Measurements from ENCODE around the gene AOX1.

- TF ChIP-seq, protein P1, sequence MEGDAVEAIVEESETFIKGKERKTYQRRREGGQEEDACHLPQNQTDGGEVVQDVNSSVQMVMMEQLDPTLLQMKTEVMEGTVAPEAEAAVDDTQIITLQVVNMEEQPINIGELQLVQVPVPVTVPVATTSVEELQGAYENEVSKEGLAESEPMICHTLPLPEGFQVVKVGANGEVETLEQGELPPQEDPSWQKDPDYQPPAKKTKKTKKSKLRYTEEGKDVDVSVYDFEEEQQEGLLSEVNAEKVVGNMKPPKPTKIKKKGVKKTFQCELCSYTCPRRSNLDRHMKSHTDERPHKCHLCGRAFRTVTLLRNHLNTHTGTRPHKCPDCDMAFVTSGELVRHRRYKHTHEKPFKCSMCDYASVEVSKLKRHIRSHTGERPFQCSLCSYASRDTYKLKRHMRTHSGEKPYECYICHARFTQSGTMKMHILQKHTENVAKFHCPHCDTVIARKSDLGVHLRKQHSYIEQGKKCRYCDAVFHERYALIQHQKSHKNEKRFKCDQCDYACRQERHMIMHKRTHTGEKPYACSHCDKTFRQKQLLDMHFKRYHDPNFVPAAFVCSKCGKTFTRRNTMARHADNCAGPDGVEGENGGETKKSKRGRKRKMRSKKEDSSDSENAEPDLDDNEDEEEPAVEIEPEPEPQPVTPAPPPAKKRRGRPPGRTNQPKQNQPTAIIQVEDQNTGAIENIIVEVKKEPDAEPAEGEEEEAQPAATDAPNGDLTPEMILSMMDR (IDR thresholded peaks at IDR 0.05; ENCODE audit: low read depth, low read length), result no peak
- TF ChIP-seq MYC (IDR thresholded peaks at IDR 0.05; ENCODE audit: low read depth, low read length) (no peak), POLR2A (IDR thresholded peaks at IDR 0.05; ENCODE audit: extremely low read depth, insufficient read length) (no peak)
- TF ChIP-seq, protein P2, sequence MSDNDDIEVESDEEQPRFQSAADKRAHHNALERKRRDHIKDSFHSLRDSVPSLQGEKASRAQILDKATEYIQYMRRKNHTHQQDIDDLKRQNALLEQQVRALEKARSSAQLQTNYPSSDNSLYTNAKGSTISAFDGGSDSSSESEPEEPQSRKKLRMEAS (IDR thresholded peaks at IDR 0.05; ENCODE audit: low read depth, low read length), result no peak
Measured at GRCh38 chr2:200608341-200609027, 22.7 kb downstream of the AOX1 start.
